K562 (cell line): Measurements from ENCODE around the gene OST4. TPM values are rescaled to one million over a fixed set of nuclear protein-coding genes. Genes with fewer than 3 reads are reported as not detected.

ENCODE experiments used
- BMI1 ChIP-seq: fragments of 150-350 bp; IDR thresholded peaks from 2 replicates; pipeline ENCODE4 v1.6.1; 2014; ENCODE audit warnings: low read length
- CBX8 ChIP-seq: fragments of 200-600 bp; sonication (generic); IDR thresholded peaks from 2 replicates; pipeline ENCODE4 v1.6.1; 2012; ENCODE audit warnings: borderline replicate concordance, mixed run types, low read depth, mild to moderate bottlenecking, moderate library complexity, mixed read lengths, low read length, control low read depth, inconsistent platforms; ENCODE audit not compliant: poor library complexity, severe bottlenecking; ENCODE audit errors: extremely low read depth
- DLX4 ChIP-seq: fragments of 250-450 bp; sonication (Bioruptor Pico); IDR thresholded peaks from 2 replicates; pipeline ENCODE4 v1.6.1; 2021; ENCODE audit warnings: mild to moderate bottlenecking
- HNRNPH1 ChIP-seq: fragments of 200-400 bp; formaldehyde crosslinking; optimal IDR thresholded peaks from 2 replicates; pipeline ENCODE3; 2017; ENCODE audit warnings: low read depth, mild to moderate bottlenecking, low read length, moderate library complexity
- IRF9 ChIP-seq: fragments of 450-650 bp; IDR thresholded peaks from 2 replicates; pipeline ENCODE4 v1.6.1; 2016; ENCODE audit warnings: missing biosample characterization, missing genetic modification characterization
- NFATC3 ChIP-seq: fragments of 450-650 bp; IDR thresholded peaks from 2 replicates; pipeline ENCODE4 v1.6.1; 2017; ENCODE audit warnings: mild to moderate bottlenecking
- NONO ChIP-seq, 2 experiments: fragments of 200-400 bp in 1 of 2; fragments of 450-650 bp in 1 of 2; formaldehyde crosslinking in 1 of 2; IDR thresholded peaks; 2 replicates each; pipeline ENCODE4 v1.6.1; 2017; ENCODE audit warnings: low read depth in 2 of 2, mild to moderate bottlenecking in 2 of 2, moderate library complexity in 2 of 2, low read length in 1 of 2
- NUFIP1 ChIP-seq: fragments of 450-650 bp; IDR thresholded peaks from 2 replicates; pipeline ENCODE4 v1.6.1; 2018; ENCODE audit not compliant: partially characterized antibody
- OTX1 ChIP-seq: fragments of 450-650 bp; formaldehyde crosslinking; IDR thresholded peaks from 2 replicates; pipeline ENCODE4 v1.4.0; 2022; ENCODE audit warnings: mild to moderate bottlenecking
- PBX2 ChIP-seq, 2 experiments: IDR thresholded peaks in 1 of 2; conservative IDR thresholded peaks in 1 of 2; 2 replicates each; pipeline ENCODE4 v1.6.1; 2016; ENCODE audit warnings: low read depth in 2 of 2, mild to moderate bottlenecking in 1 of 2, missing compliant biosample characterization in 1 of 2, missing genetic modification characterization in 1 of 2, moderate library complexity in 1 of 2
- SNIP1 ChIP-seq: fragments of 450-650 bp; IDR thresholded peaks from 2 replicates; pipeline ENCODE4 v1.7.1; 2017; ENCODE audit warnings: low read depth, mild to moderate bottlenecking
- SP2 ChIP-seq: IDR thresholded peaks from 2 replicates; pipeline ENCODE4 v1.6.1; 2011; ENCODE audit warnings: mild to moderate bottlenecking, low read depth, low read length, moderate library complexity; ENCODE audit not compliant: poor library complexity, severe bottlenecking; ENCODE audit errors: extremely low read depth
- ZBTB33 ChIP-seq: sonication (generic); formaldehyde crosslinking; IDR thresholded peaks from 2 replicates; pipeline ENCODE4 v1.8.1; 2023; ENCODE audit warnings: mild to moderate bottlenecking, missing genetic modification reagents
- ZFX ChIP-seq: sonication (generic); formaldehyde crosslinking; IDR thresholded peaks from 2 replicates; pipeline ENCODE4 v1.8.0; 2022; ENCODE audit warnings: mild to moderate bottlenecking, missing genetic modification reagents, moderate library complexity
- ZNF274 ChIP-seq: IDR thresholded peaks from 2 replicates; pipeline ENCODE4 v1.6.1; 2011; ENCODE audit warnings: low read depth, mild to moderate bottlenecking, low read length, moderate library complexity, borderline replicate concordance
- ZNF436 ChIP-seq: fragments of 250-450, 450-650 bp; sonication (Bioruptor Pico); formaldehyde crosslinking; IDR thresholded peaks from 2 replicates; pipeline ENCODE4 v1.7.0; 2020; ENCODE audit warnings: mild to moderate bottlenecking
- ZNF699 ChIP-seq: fragments of 250-450 bp; sonication (Bioruptor Pico); IDR thresholded peaks from 2 replicates; pipeline ENCODE4 v1.8.0; 2021; ENCODE audit warnings: mild to moderate bottlenecking, moderate library complexity; ENCODE audit not compliant: insufficient replicate concordance
- ZNF75A ChIP-seq: fragments of 450-650 bp; formaldehyde crosslinking; IDR thresholded peaks from 2 replicates; pipeline ENCODE4 v1.4.0; 2020; ENCODE audit warnings: mild to moderate bottlenecking
- ZSCAN29 ChIP-seq: fragments of 450-650 bp; IDR thresholded peaks from 2 replicates; pipeline ENCODE4 v1.6.1; 2017
- polyA plus RNA-seq, 8 experiments: library from polyadenylated mRNA; depleted of rRNA in 4 of 8; stranded (reverse) in 5 of 8; unstranded in 3 of 8; fragments of >200 nt; fragmentation: Nextera tagmentation in 2 of 8; fragmentation: Illumina TruSeq in 1 of 8; extraction: Ambion mirVana in 2 of 8; extraction: Trizol in 1 of 8; gene quantifications; 2 replicates each; pipeline versions ENCODE4 v1.2.1 to v1.2.3, GENCODE V29; 2011 to 2014; ENCODE audit warnings: inconsistent platforms in 1 of 8, missing spikeins in 1 of 8
- total RNA-seq, 7 experiments: library from RNA; depleted of rRNA in 6 of 7; stranded (reverse); fragments of >200 nt in 6 of 7; fragmentation: Illumina TruSeq in 2 of 7; extraction: Trizol in 2 of 7; gene quantifications; 2 replicates each; pipeline versions ENCODE4 v1.2.1 to v1.2.3, GENCODE V29; 2011 to 2021; ENCODE audit warnings: low replicate concordance in 1 of 7

OST4 gene
- total and polyA plus RNA-seq, 9 of the 15 experiments (the other 6 are each of a cell fraction or from before 2014, with no cell fraction given): 186 to 1,155 (median 355) TPM

GRCh38 chr2:27032495-27033252 lies 38.8 kb downstream of the OST4 start, which contains the start of gene TMEM214 (continued):
- TF ChIP-seq DLX4 (CRISPR knock-in tag) (no peak), OTX1 (CRISPR knock-in tag) (no peak), NFATC3 (no peak), NONO (IDR thresholded peaks at IDR 0.05; ENCODE audit: low read depth in 2 of 2, low read length in 1 of 2) (no peak), ZBTB33 (CRISPR knock-in tag) (no peak), IRF9 (tag) (no peak), CBX8 (no peak), ZNF274 (no peak), ZNF75A (CRISPR knock-in tag) (no peak), ZNF699 (CRISPR knock-in tag) (no peak), ZNF436 (CRISPR knock-in tag) (no peak), BMI1 (no peak), SP2 (no peak), NUFIP1 (no peak), ZFX (peak; percentile 79), ZSCAN29 (0 out of 2 replicates have a peak, but pooled peaks have one; percentile 17), HNRNPH1 (no peak), PBX2 (CRISPR knock-in tag; IDR thresholded peaks at IDR 0.05; ENCODE audit: low read depth) (no peak), PBX2 (tag; conservative IDR thresholded peaks at IDR 0.05; ENCODE audit: low read depth) (peak; percentile 60), SNIP1 (no peak)
